OCI-LY7 (cell line): ENCODE measurements around the gene TNMD.

Experiments used
- EZH2phosphoT487 ChIP-seq: fragments of 200-600 bp; sonication (generic); IDR thresholded peaks from 2 replicates; pipeline ENCODE4 v1.6.1; 2018; ENCODE audit warnings: low read depth, borderline replicate concordance, mild to moderate bottlenecking, mixed run types, antibody characterized with exemption, low read length, moderate library complexity, mixed read lengths
- TF ChIP-seq, protein P1 (sequence below): fragments of 200-600 bp; sonication (generic); conservative IDR thresholded peaks from 2 replicates; pipeline ENCODE4 v1.5.1; 2014; ENCODE audit warnings: mild to moderate bottlenecking, antibody characterized with exemption, low read length, moderate library complexity, mixed read lengths

GRCh38 chrX:100600340-100600739, 15.6 kb downstream of the TNMD start:
- TF ChIP-seq, protein P1, sequence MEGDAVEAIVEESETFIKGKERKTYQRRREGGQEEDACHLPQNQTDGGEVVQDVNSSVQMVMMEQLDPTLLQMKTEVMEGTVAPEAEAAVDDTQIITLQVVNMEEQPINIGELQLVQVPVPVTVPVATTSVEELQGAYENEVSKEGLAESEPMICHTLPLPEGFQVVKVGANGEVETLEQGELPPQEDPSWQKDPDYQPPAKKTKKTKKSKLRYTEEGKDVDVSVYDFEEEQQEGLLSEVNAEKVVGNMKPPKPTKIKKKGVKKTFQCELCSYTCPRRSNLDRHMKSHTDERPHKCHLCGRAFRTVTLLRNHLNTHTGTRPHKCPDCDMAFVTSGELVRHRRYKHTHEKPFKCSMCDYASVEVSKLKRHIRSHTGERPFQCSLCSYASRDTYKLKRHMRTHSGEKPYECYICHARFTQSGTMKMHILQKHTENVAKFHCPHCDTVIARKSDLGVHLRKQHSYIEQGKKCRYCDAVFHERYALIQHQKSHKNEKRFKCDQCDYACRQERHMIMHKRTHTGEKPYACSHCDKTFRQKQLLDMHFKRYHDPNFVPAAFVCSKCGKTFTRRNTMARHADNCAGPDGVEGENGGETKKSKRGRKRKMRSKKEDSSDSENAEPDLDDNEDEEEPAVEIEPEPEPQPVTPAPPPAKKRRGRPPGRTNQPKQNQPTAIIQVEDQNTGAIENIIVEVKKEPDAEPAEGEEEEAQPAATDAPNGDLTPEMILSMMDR: no peak
- no peak for TF ChIP-seq EZH2phosphoT487
